ENCODE results near the gene FAF1.
"Not testable (repeated sequence)": the region's sequence is repeated elsewhere in the genome, so short reads cannot be mapped to it uniquely, and the experiment has no call there.

Gene FAF1

DNA sequence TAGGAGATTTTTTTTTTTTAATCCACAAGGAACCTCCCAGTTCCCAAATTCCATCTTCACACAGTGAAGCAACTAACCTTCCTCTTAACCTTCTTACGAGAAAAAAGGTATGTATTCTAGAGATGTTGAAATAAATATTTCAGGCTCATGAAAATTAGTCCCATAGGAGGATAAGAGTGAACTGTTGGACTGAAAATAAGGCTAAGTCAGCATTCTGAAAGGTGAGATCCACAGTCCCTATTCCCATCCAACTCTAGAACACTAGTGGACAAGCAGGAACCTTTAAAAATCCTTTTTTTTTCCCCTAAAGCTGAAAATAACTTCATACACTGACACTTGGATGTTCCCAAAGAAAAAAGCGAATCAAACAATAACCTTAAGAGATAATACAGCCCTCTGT, 44.4 kb downstream of the FAF1 start:
- no peaks in the 10 kb centered on the region for H3K36me3 ChIP-seq (ENCODE audit: control insufficient read depth in 2 of 2, insufficient read depth in 2 of 2, low read length in 2 of 2)
- H3K27me3 ChIP-seq (ENCODE audit: control insufficient read depth in 2 of 2, insufficient read depth in 2 of 2, low read length in 2 of 2), result no peaks in the 10 kb centered on the region
- no peaks in the 10 kb centered on the region for H3K4me1 ChIP-seq (ENCODE audit: control insufficient read depth in 2 of 2, insufficient read depth in 2 of 2, low read length in 2 of 2)
- no peak overlapping the region for H3K4me3 ChIP-seq (ENCODE audit: low read length in 2 of 2)
- no peak overlapping the region for H3K27ac ChIP-seq (ENCODE audit: low read depth in 2 of 2, low read length in 2 of 2)
- no peaks in the 10 kb centered on the region for H3K9me3 ChIP-seq (ENCODE audit: control insufficient read depth in 2 of 2, low read length in 2 of 2)
- no peak overlapping the region for H3K9ac ChIP-seq (ENCODE audit: low read depth in 1 of 2, low read length in 2 of 2)

GRCh38 chr1:50913954-50914353, 46.1 kb downstream of the FAF1 start:
- H3K27me3 ChIP-seq (ENCODE audit: control insufficient read depth in 2 of 2, insufficient read depth in 2 of 2, low read length in 2 of 2), result no peaks in the 10 kb centered on the region
- no peak overlapping the region for H3K9ac ChIP-seq (ENCODE audit: low read depth in 1 of 2, low read length in 2 of 2)
- H3K27ac ChIP-seq (ENCODE audit: low read depth in 2 of 2, low read length in 2 of 2), result no peak overlapping the region
- no peak overlapping the region for H3K4me3 ChIP-seq (ENCODE audit: low read length in 2 of 2)
- no peaks in the 10 kb centered on the region for H3K4me1 ChIP-seq (ENCODE audit: control insufficient read depth in 2 of 2, insufficient read depth in 2 of 2, low read length in 2 of 2)
- H3K36me3 ChIP-seq (ENCODE audit: control insufficient read depth in 2 of 2, insufficient read depth in 2 of 2, low read length in 2 of 2), result no peaks in the 10 kb centered on the region
- H3K9me3 ChIP-seq (ENCODE audit: control insufficient read depth in 2 of 2, low read length in 2 of 2), result no peaks in the 10 kb centered on the region

- H3K4me1 ChIP-seq (ENCODE audit: control insufficient read depth in 2 of 2, insufficient read depth in 2 of 2, low read length in 2 of 2); H3K9ac ChIP-seq (ENCODE audit: low read depth in 1 of 2, low read length in 2 of 2); H3K27ac ChIP-seq (ENCODE audit: low read depth in 2 of 2, low read length in 2 of 2); H3K4me3 ChIP-seq (ENCODE audit: low read length in 2 of 2); H3K27me3 ChIP-seq (ENCODE audit: control insufficient read depth in 2 of 2, insufficient read depth in 2 of 2, low read length in 2 of 2); H3K36me3 ChIP-seq (ENCODE audit: control insufficient read depth in 2 of 2, insufficient read depth in 2 of 2, low read length in 2 of 2); H3K9me3 ChIP-seq (ENCODE audit: control insufficient read depth in 2 of 2, low read length in 2 of 2): not testable (repeated sequence)
Observed at GRCh38 chr1:50910356-50910755, 49.7 kb downstream of the FAF1 start.

- H3K9me3 ChIP-seq (ENCODE audit: control insufficient read depth in 2 of 2, low read length in 2 of 2); H3K4me3 ChIP-seq (ENCODE audit: low read length in 2 of 2); H3K27ac ChIP-seq (ENCODE audit: low read depth in 2 of 2, low read length in 2 of 2); H3K9ac ChIP-seq (ENCODE audit: low read depth in 1 of 2, low read length in 2 of 2); H3K36me3 ChIP-seq (ENCODE audit: control insufficient read depth in 2 of 2, insufficient read depth in 2 of 2, low read length in 2 of 2); H3K4me1 ChIP-seq (ENCODE audit: control insufficient read depth in 2 of 2, insufficient read depth in 2 of 2, low read length in 2 of 2); H3K27me3 ChIP-seq (ENCODE audit: control insufficient read depth in 2 of 2, insufficient read depth in 2 of 2, low read length in 2 of 2): not testable (repeated sequence)
Observed at GRCh38 chr1:50907610-50908009, 52.5 kb downstream of the FAF1 start.

DNA sequence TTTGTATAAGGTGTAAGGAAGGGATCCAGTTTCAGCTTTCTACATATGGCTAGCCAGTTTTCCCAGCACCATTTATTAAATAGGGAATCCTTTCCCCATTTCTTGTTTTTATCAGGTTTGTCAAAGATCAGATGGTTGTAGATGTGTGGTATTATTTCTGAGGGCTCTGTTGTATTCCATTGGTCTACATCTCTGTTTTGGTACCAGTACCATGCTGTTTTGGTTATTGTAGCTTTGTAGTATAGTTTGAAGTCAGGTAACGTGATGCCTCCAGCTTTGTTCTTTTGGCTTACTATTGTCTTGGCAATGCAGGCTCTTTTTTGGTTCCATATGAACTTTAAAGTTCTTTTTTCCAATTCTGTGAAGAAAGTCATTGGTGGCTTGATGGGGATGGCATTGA, 54.0 kb downstream of the FAF1 start:
- not testable (repeated sequence) for H3K4me1 ChIP-seq (ENCODE audit: control insufficient read depth in 2 of 2, insufficient read depth in 2 of 2, low read length in 2 of 2); H3K27me3 ChIP-seq (ENCODE audit: control insufficient read depth in 2 of 2, insufficient read depth in 2 of 2, low read length in 2 of 2); H3K9ac ChIP-seq (ENCODE audit: low read depth in 1 of 2, low read length in 2 of 2); H3K9me3 ChIP-seq (ENCODE audit: control insufficient read depth in 2 of 2, low read length in 2 of 2); H3K4me3 ChIP-seq (ENCODE audit: low read length in 2 of 2); H3K27ac ChIP-seq (ENCODE audit: low read depth in 2 of 2, low read length in 2 of 2); H3K36me3 ChIP-seq (ENCODE audit: control insufficient read depth in 2 of 2, insufficient read depth in 2 of 2, low read length in 2 of 2)

- H3K9me3 ChIP-seq (ENCODE audit: control insufficient read depth in 2 of 2, low read length in 2 of 2), result no peaks in the 10 kb centered on the region
- H3K27ac ChIP-seq (ENCODE audit: low read depth in 2 of 2, low read length in 2 of 2), result no peak overlapping the region
Observed at GRCh38 chr1:50902419-50902818, 57.6 kb downstream of the FAF1 start.

DNA sequence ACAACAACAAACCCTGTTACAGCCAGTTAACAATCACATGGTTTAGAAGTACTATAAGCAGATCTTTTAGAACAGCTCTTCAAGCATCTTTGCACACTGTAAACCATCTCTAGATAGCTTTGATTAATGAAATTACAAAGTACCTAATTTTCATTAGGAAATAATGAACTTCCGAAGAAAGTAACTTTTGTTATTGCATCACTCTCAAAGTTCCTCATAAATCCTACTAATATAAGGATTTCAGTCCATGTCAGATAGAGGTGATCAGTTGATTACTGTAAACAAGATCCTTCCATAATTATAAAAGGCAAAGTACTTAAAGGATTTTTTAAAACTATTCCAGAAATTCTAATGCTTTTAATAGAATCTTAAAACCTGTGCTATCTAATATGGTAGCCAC, 58.2 kb downstream of the FAF1 start:
- Histone ChIP-seq H3K4me3 (ENCODE audit: low read length in 2 of 2) (no peak overlapping the region), H3K27ac (ENCODE audit: low read depth in 2 of 2, low read length in 2 of 2) (no peak overlapping the region), H3K9ac (ENCODE audit: low read depth in 1 of 2, low read length in 2 of 2) (no peak overlapping the region), H3K4me1 (ENCODE audit: control insufficient read depth in 2 of 2, insufficient read depth in 2 of 2, low read length in 2 of 2) (no peaks in the 10 kb centered on the region), H3K36me3 (ENCODE audit: control insufficient read depth in 2 of 2, insufficient read depth in 2 of 2, low read length in 2 of 2) (no peaks in the 10 kb centered on the region), H3K9me3 (ENCODE audit: control insufficient read depth in 2 of 2, low read length in 2 of 2) (no peaks in the 10 kb centered on the region), H3K27me3 (ENCODE audit: control insufficient read depth in 2 of 2, insufficient read depth in 2 of 2, low read length in 2 of 2) (no peaks in the 10 kb centered on the region)

More at GRCh38 chr1:50902419-50902818, 57.6 kb downstream of the FAF1 start:
- Histone ChIP-seq H3K27me3 (ENCODE audit: control insufficient read depth in 2 of 2, insufficient read depth in 2 of 2, low read length in 2 of 2) (no peaks in the 10 kb centered on the region), H3K4me3 (ENCODE audit: low read length in 2 of 2) (no peak overlapping the region), H3K36me3 (ENCODE audit: control insufficient read depth in 2 of 2, insufficient read depth in 2 of 2, low read length in 2 of 2) (no peaks in the 10 kb centered on the region), H3K4me1 (ENCODE audit: control insufficient read depth in 2 of 2, insufficient read depth in 2 of 2, low read length in 2 of 2) (no peaks in the 10 kb centered on the region), H3K9ac (ENCODE audit: low read depth in 1 of 2, low read length in 2 of 2) (no peak overlapping the region)

GRCh38 chr1:50898773-50899172, 61.3 kb downstream of the FAF1 start:
- Histone ChIP-seq H3K4me3 (ENCODE audit: low read length in 2 of 2) (no peak overlapping the region), H3K9me3 (ENCODE audit: control insufficient read depth in 2 of 2, low read length in 2 of 2) (no peaks in the 10 kb centered on the region), H3K4me1 (ENCODE audit: control insufficient read depth in 2 of 2, insufficient read depth in 2 of 2, low read length in 2 of 2) (no peaks in the 10 kb centered on the region), H3K36me3 (ENCODE audit: control insufficient read depth in 2 of 2, insufficient read depth in 2 of 2, low read length in 2 of 2) (no peaks in the 10 kb centered on the region), H3K27me3 (ENCODE audit: control insufficient read depth in 2 of 2, insufficient read depth in 2 of 2, low read length in 2 of 2) (no peaks in the 10 kb centered on the region), H3K27ac (ENCODE audit: low read depth in 2 of 2, low read length in 2 of 2) (no peak overlapping the region), H3K9ac (ENCODE audit: low read depth in 1 of 2, low read length in 2 of 2) (no peak overlapping the region)

- no peak overlapping the region for H3K27ac ChIP-seq (ENCODE audit: low read depth in 2 of 2, low read length in 2 of 2)
Observed at GRCh38 chr1:50894340-50894739, 65.7 kb downstream of the FAF1 start.

GRCh38 chr1:50893466-50893865, 66.6 kb downstream of the FAF1 start:
- no peak overlapping the region for H3K4me3 ChIP-seq (ENCODE audit: low read length in 2 of 2)
- peaks cover 0 to 4% of the 10 kb centered on the region in 2 donors for H3K36me3 ChIP-seq (ENCODE audit: control insufficient read depth in 2 of 2, insufficient read depth in 2 of 2, low read length in 2 of 2)
- H3K9ac ChIP-seq (ENCODE audit: low read depth in 1 of 2, low read length in 2 of 2), result no peak overlapping the region
- no peaks in the 10 kb centered on the region for H3K27me3 ChIP-seq (ENCODE audit: control insufficient read depth in 2 of 2, insufficient read depth in 2 of 2, low read length in 2 of 2)
- no peak overlapping the region for H3K27ac ChIP-seq (ENCODE audit: low read depth in 2 of 2, low read length in 2 of 2)
- H3K4me1 ChIP-seq (ENCODE audit: control insufficient read depth in 2 of 2, insufficient read depth in 2 of 2, low read length in 2 of 2), result no peaks in the 10 kb centered on the region
- H3K9me3 ChIP-seq (ENCODE audit: control insufficient read depth in 2 of 2, low read length in 2 of 2), result no peaks in the 10 kb centered on the region

More at GRCh38 chr1:50894340-50894739, 65.7 kb downstream of the FAF1 start:
- Histone ChIP-seq H3K9ac (ENCODE audit: low read depth in 1 of 2, low read length in 2 of 2) (no peak overlapping the region), H3K27me3 (ENCODE audit: control insufficient read depth in 2 of 2, insufficient read depth in 2 of 2, low read length in 2 of 2) (no peaks in the 10 kb centered on the region), H3K36me3 (ENCODE audit: control insufficient read depth in 2 of 2, insufficient read depth in 2 of 2, low read length in 2 of 2) (peaks cover 0 to 4% of the 10 kb centered on the region in 2 donors), H3K9me3 (ENCODE audit: control insufficient read depth in 2 of 2, low read length in 2 of 2) (no peaks in the 10 kb centered on the region), H3K4me1 (ENCODE audit: control insufficient read depth in 2 of 2, insufficient read depth in 2 of 2, low read length in 2 of 2) (no peaks in the 10 kb centered on the region), H3K4me3 (ENCODE audit: low read length in 2 of 2) (no peak overlapping the region)

GRCh38 chr1:50887555-50887954, 72.5 kb downstream of the FAF1 start:
- H3K4me3 ChIP-seq (ENCODE audit: low read length in 2 of 2); H3K27ac ChIP-seq (ENCODE audit: low read depth in 2 of 2, low read length in 2 of 2); H3K9me3 ChIP-seq (ENCODE audit: control insufficient read depth in 2 of 2, low read length in 2 of 2); H3K27me3 ChIP-seq (ENCODE audit: control insufficient read depth in 2 of 2, insufficient read depth in 2 of 2, low read length in 2 of 2); H3K9ac ChIP-seq (ENCODE audit: low read depth in 1 of 2, low read length in 2 of 2); H3K36me3 ChIP-seq (ENCODE audit: control insufficient read depth in 2 of 2, insufficient read depth in 2 of 2, low read length in 2 of 2); H3K4me1 ChIP-seq (ENCODE audit: control insufficient read depth in 2 of 2, insufficient read depth in 2 of 2, low read length in 2 of 2): not testable (repeated sequence)
